Astrocyte of the hippocampus (primary cell): ENCODE measurements around the gene HSFY1.
"Not testable (repeated sequence)": the region's sequence is repeated elsewhere in the genome, so short reads cannot be mapped to it uniquely, and the experiment has no call there.

Experiments
- DNase-seq: peaks from one replicate; pipeline ENCODE4 v3.0.0; 2011; ENCODE audit warnings: low read depth, low spot score

HSFY1 gene, protein sequence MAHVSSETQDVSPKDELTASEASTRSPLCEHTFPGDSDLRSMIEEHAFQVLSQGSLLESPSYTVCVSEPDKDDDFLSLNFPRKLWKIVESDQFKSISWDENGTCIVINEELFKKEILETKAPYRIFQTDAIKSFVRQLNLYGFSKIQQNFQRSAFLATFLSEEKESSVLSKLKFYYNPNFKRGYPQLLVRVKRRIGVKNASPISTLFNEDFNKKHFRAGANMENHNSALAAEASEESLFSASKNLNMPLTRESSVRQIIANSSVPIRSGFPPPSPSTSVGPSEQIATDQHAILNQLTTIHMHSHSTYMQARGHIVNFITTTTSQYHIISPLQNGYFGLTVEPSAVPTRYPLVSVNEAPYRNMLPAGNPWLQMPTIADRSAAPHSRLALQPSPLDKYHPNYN

DNA sequence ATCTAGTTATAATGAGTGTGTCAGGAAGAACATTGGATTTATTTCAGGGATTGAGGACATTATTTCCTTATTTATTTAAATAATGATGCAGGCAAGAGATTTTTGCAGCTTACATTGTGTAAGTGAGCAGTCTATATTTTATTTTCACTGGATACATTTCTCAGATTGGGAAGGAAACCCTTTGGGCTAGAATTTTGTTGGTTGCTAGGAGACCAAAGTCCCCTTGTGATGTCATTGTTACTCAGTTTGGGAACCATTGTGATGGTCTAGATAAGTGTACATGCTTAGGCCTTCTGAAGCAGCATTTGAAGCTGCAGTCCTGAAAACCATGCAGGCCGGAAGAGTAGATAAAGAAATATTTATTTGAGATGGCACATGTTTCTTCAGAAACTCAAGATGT, at the start of gene HSFY1:
Gene HSFY1 (plus strand): TSS at position 301 of the 400 bp plus-strand sequence. CDS start 68 bp downstream, at position 369.
- DNase-seq = not testable (repeated sequence)

DNA sequence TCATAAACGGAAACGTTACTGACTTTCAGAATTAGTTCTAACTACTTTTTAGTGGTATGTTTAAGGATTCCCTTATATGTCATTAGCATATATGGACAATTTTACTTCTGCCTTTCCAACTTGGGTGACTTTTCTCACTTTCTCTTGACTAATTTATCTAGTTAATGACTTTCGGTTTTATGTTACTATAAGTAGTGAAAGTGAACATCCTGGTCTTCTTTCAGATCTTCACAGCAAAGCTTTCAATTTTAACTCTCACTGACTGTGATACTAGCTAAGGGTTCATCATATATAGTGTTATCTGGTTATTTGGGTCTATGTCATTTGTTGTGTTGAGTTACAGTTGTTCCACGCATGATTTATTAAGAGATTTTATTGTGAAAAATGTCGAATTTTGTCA, 42.3 kb upstream of the HSFY1 start:
- not testable (repeated sequence) for DNase-seq

DNA sequence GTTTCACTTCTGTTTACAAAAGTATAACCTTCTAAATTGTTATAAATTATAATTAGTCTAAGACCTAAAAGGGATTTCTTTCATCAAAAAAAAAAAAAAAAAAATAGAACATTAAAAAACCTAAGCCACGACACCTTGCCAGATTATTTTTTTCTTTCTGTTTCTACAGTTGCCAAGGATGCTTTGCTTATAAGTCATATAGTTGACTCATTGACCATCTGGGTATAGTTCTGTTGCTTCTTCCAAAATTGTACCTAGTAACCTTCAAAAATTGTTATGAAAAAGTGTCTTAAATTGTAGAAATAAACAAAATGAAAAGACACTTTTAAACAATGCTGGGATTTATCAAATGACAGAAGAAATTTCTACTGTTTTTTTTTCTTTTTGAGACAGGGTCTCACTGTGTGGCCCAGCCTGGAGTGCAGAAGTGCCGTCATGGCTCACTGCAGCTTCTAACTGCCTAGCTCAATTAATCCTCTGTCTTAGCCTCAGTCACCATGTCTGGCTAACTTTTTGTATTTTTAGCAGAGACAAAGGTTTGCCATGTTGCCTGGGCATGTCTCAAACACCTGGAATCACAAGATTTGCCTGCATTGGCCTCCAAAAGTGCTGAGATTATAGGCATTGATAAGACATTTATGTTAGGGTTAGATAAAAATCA, 15.4 kb upstream of the HSFY1 start:
- not testable (repeated sequence) for DNase-seq

DNA sequence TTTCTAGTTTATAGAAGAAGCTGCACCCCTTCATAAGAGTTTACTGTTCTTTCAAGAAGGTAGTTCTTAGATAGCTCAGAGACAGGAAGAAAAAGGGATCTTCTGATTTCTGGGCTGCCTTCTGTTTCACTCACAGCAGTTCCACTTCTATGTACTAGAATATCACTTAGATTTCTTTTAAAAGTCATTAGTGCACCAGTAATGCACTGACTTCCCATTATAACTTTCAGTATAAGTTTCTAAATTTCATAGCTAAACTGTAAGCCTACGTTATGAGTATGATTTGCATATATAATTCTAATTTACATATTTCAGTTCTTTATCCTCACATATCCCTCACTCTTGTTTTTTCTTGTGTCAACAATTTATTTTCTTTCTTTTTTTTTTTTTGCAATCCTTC, 7.6 kb upstream of the HSFY1 start:
- not testable (repeated sequence) for DNase-seq

DNA sequence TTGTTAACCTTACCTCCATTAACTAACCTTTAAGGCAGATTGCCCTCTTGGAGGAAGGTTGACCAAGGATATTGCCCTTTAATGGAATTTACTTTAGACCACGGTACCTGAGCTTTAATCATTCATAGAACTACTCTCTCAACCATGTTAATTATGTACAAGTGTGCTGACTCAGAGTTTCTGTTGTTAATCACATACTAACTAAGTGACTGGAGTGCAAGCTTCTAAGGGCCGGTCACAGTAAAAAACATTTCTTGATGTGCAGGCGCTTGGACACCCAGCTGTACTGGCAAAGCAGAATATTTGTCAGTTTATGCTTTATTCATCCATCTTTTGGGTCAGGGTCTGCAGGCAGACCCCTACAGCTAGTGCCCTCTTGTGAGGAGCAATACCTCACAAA, 6.6 kb downstream of the HSFY1 start:
- DNase-seq = not testable (repeated sequence)

DNA sequence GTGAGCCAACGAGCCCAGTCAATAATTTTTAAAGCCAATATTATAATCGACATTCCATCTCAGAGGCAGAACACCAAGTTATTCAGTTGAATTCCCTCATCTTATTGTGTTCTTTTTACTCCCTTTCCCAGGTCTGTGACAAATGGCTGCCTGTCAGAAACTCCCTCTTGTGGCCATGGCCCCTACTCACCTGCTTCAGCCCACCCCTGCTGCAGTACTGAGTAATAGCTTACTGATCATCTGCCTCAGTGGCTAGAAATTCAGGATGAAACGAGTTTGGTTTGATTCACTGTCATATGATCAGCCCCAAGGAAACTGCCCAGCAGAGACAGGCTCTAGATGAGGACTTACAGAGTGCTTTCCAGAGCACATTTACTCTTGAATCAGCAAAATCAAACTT, 19.4 kb downstream of the HSFY1 start:
- not testable (repeated sequence) for DNase-seq
